CD4-positive, alpha-beta T cell treated with Interleukin-6 at 100 ng/mL for 8 hours (primary cell): ENCODE results near the gene EMC1.
A peak's percentile ranks its signal among the peaks of the same experiment; 100 is the strongest.
"Not testable (repeated sequence)": the region's sequence is repeated elsewhere in the genome, so short reads cannot be mapped to it uniquely, and the experiment has no call there.

Source experiments
- DNase-seq: peaks from one replicate; pipeline ENCODE4 v3.0.0-alpha.2; 2020; ENCODE audit warnings: mixed read lengths, low spot score

EMC1 gene

GRCh38 chr1:19189270-19189669, 62.1 kb downstream of the EMC1 start:
- DNase-seq, result no peak

- no peak for DNase-seq
These were observed 63.5 kb downstream of the EMC1 start for GRCh38 chr1:19187852-19188251.

- no peak for DNase-seq
These were observed 65.3 kb downstream of the EMC1 start for GRCh38 chr1:19186001-19186400.

- no peak for DNase-seq
These were observed 69.1 kb downstream of the EMC1 start for GRCh38 chr1:19182223-19182622.

- not testable (repeated sequence) for DNase-seq
These were observed 71.1 kb downstream of the EMC1 start for GRCh38 chr1:19180265-19180657.

GRCh38 chr1:19179597-19180264, 71.6 kb downstream of the EMC1 start:
- peak; percentile 44 for DNase-seq

- DNase-seq, result no peak
These were observed 72.5 kb downstream of the EMC1 start for GRCh38 chr1:19178734-19179398.

GRCh38 chr1:19177811-19178210, 73.5 kb downstream of the EMC1 start:
- no peak for DNase-seq

- DNase-seq, result no peak
These were observed 81.7 kb downstream of the EMC1 start for GRCh38 chr1:19169642-19170041.

- DNase-seq, result no peak
These were observed 84.2 kb downstream of the EMC1 start for GRCh38 chr1:19167140-19167539.

GRCh38 chr1:19166066-19166465, 85.3 kb downstream of the EMC1 start:
- DNase-seq, result no peak
